Suprapubic skin (tissue), 3 donors: Measurements from ENCODE around the gene GON4L.

Experiments
- CTCF ChIP-seq, 2 donors: fragments of 200-600 bp in 1 of 2; fragments of 450-650 bp in 1 of 2; sonication (generic) in 1 of 2; IDR thresholded peaks; one replicate each; pipeline ENCODE4 v1.5.1; 2016 to 2019; ENCODE audit warnings: antibody characterized with exemption in 2 of 2, mild to moderate bottlenecking in 1 of 2, moderate library complexity in 1 of 2
- EP300 ChIP-seq: sonication (generic); formaldehyde crosslinking; IDR thresholded peaks from one replicate; pipeline ENCODE4 v1.6.1; 2017; ENCODE audit warnings: antibody characterized with exemption
- POLR2A ChIP-seq, 2 donors: fragments of 450-650 bp; IDR thresholded peaks; one replicate each; pipeline ENCODE4 v1.6.1; 2017; ENCODE audit warnings: antibody characterized with exemption in 2 of 2, mild to moderate bottlenecking in 2 of 2, moderate library complexity in 2 of 2

- no peak for TF ChIP-seq EP300
- no peak for TF ChIP-seq CTCF (IDR thresholded peaks at IDR 0.05)
- TF ChIP-seq POLR2A (IDR thresholded peaks at IDR 0.05) = no peak
Measured at GRCh38 chr1:155882235-155882634, 25.2 kb upstream of the GON4L start.
